GM06990 (cell line): ENCODE data around the gene NFATC2.

ENCODE experiments used
- DNase-seq: peaks from one replicate; pipeline ENCODE4 v3.0.0-alpha.2; 2011; ENCODE audit not compliant: insufficient read length; ENCODE audit errors: extremely low read depth
- H3K27me3 ChIP-seq: replicated peaks from 2 replicates; pipeline ENCODE4 v1.6.0; 2011; ENCODE audit warnings: low read length; ENCODE audit not compliant: control insufficient read depth, insufficient read depth
- H3K36me3 ChIP-seq: 2 replicates; pipeline ENCODE4 v1.5.1; 2011; ENCODE audit warnings: low read length; ENCODE audit not compliant: control insufficient read depth, insufficient read depth
- H3K4me3 ChIP-seq: replicated peaks from 2 replicates; pipeline ENCODE4 v1.5.1; 2011; ENCODE audit warnings: low read depth, mild to moderate bottlenecking, control low read depth, low read length
- CTCF ChIP-seq: IDR thresholded peaks from 2 replicates; pipeline ENCODE4 v1.5.1; 2011; ENCODE audit warnings: low read length, control low read depth, mild to moderate bottlenecking, inconsistent platforms; ENCODE audit not compliant: insufficient read depth, poor library complexity, severe bottlenecking

Gene NFATC2

GRCh38 chr20:51535075-51535386 lies 7.5 kb downstream of the NFATC2 start:
- Histone ChIP-seq H3K4me3 (no peak overlapping the region), H3K36me3 (peaks cover 3% of the 10 kb centered on the region), H3K27me3 (no peaks in the 10 kb centered on the region)
- DNase-seq: no peak
- no peak for TF ChIP-seq CTCF

- Histone ChIP-seq H3K4me3 (no peak overlapping the region), H3K27me3 (no peaks in the 10 kb centered on the region), H3K36me3 (no peaks in the 10 kb centered on the region; the same call in none of the 2 replicates)
- no peak for TF ChIP-seq CTCF
- no peak for DNase-seq
These were observed 9.0 kb downstream of the NFATC2 start for GRCh38 chr20:51533291-51534172.

- DNase-seq: no peak
- Histone ChIP-seq H3K4me3 (no peak overlapping the region), H3K27me3 (no peaks in the 10 kb centered on the region), H3K36me3 (no peaks in the 10 kb centered on the region; the same call in none of the 2 replicates)
- TF ChIP-seq CTCF: no peak
These were observed 9.8 kb downstream of the NFATC2 start for GRCh38 chr20:51532577-51533191.

- DNase-seq: no peak
- Histone ChIP-seq H3K36me3 (no peaks in the 10 kb centered on the region; the same call in none of the 2 replicates), H3K27me3 (no peaks in the 10 kb centered on the region), H3K4me3 (no peak overlapping the region)
- TF ChIP-seq CTCF: no peak
These were observed 10.6 kb downstream of the NFATC2 start for GRCh38 chr20:51531712-51532456.

GRCh38 chr20:51531141-51531710 lies 11.3 kb downstream of the NFATC2 start:
- H3K36me3 ChIP-seq: no peaks in the 10 kb centered on the region; the same call in 1 of the 2 replicates
- H3K27me3 ChIP-seq: no peaks in the 10 kb centered on the region
- TF ChIP-seq CTCF: no peak
- DNase-seq: peak; percentile 74
- H3K4me3 ChIP-seq: no peak overlapping the region
